Body of pancreas (tissue), 4 donors: ENCODE results near the gene NDUFS8. TPM values are rescaled to one million over a fixed set of nuclear protein-coding genes. Genes with fewer than 3 reads are reported as not detected.

Experiments used
- ATAC-seq: fragments of 150-250 bp; one replicate; pipeline ENCODE4 v1.9.1; 2016
- DNase-seq, 4 donors: peaks; one replicate each; pipeline ENCODE4 v3.0.0-alpha.2; 2019
- H3K27ac ChIP-seq, 4 donors: fragments of 200-600 bp; sonication (generic); 1 replicate in 3 of 4; 2 replicates in 1 of 4; pipeline versions ENCODE4 v1.5.1 to v1.6.1; 2016 to 2019; ENCODE audit warnings: mild to moderate bottlenecking in 1 of 4, mixed read lengths in 1 of 4, moderate library complexity in 1 of 4
- H3K27me3 ChIP-seq, 2 donors: fragments of 200-600 bp; sonication (generic); one replicate each; pipeline ENCODE4 v1.6.0; 2016; ENCODE audit warnings: mild to moderate bottlenecking in 1 of 2
- H3K36me3 ChIP-seq, 2 donors: fragments of 200-600 bp; sonication (generic); replicated peaks in 1 of 2; 2 replicates each; pipeline ENCODE4 v1.5.1; 2016; ENCODE audit warnings: low read depth in 2 of 2; ENCODE audit not compliant: insufficient read depth in 1 of 2
- H3K4me1 ChIP-seq: fragments of 200-600 bp; sonication (generic); one replicate; pipeline ENCODE4 v1.6.0; 2016
- H3K4me3 ChIP-seq, 2 donors: fragments of 200-600 bp; sonication (generic); 1 replicate in 1 of 2; 2 replicates in 1 of 2; pipeline ENCODE4 v1.5.1; 2016 to 2019
- H3K9me3 ChIP-seq, 3 donors: fragments of 200-600 bp; sonication (generic); 1 replicate in 2 of 3; 2 replicates in 1 of 3; pipeline ENCODE4 v1.5.1; 2016
- CTCF ChIP-seq, 7 experiments: fragments of 450-650 bp in 4 of 7; fragments of 200-600 bp in 3 of 7; sonication (generic) in 3 of 7; IDR thresholded peaks; one replicate each; pipeline ENCODE4 v1.5.1; 2016 to 2019; ENCODE audit warnings: antibody characterized with exemption in 7 of 7
- POLR2A ChIP-seq, 3 donors: fragments of 450-650 bp; IDR thresholded peaks; one replicate each; pipeline ENCODE4 v1.6.1; 2016; ENCODE audit warnings: antibody characterized with exemption in 3 of 3, mild to moderate bottlenecking in 2 of 3
- WGBS, 2 donors: methylation state at CpG; one replicate each; pipeline ENCODE4 v1.1.5; 2017; 5-methylcytosine and 5-hydroxymethylcytosine counted together
- intact Hi-C: fragments of 100-400 bp; cut with DNase I; formaldehyde crosslinking; loops from one replicate; pipeline ENCODE4 v1.15.1; 2023
- total RNA-seq, 2 donors: library from RNA; depleted of rRNA; stranded (reverse); fragments of >200 nt; gene quantifications; one replicate each; pipeline ENCODE4 v1.1.0, GENCODE V29; 2016

The NDUFS8 gene
- total RNA-seq, 2 donors from 2014 or later, result 108 to 109 TPM

GRCh38 chr11:68007498-68008380 lies 22.7 kb upstream of the NDUFS8 start:
- H3K36me3 ChIP-seq, result no peaks in the 10 kb centered on the region
- ATAC-seq (no peak), DNase-seq (no peak)
- H3K4me3 ChIP-seq, result no peak overlapping the region
- no peaks in the 10 kb centered on the region for H3K9me3 ChIP-seq
- intact Hi-C loops, result no loop called here
- H3K27ac ChIP-seq, result peak overlapping the region in 3 of 4 donors; percentile 48 to 92 (median 88)
- peaks cover 58% of the 10 kb centered on the region for H3K4me1 ChIP-seq
- TF ChIP-seq POLR2A (IDR thresholded peaks at IDR 0.05), result no peak
- no peak for TF ChIP-seq CTCF (IDR thresholded peaks at IDR 0.05)
- 84 to 85% methylated on average over 3 to 15 of the region's 16 CpGs for WGBS, 2 donors
- H3K27me3 ChIP-seq, result no peaks in the 10 kb centered on the region

- Histone ChIP-seq H3K27ac (peak overlapping the region; percentile 48 to 92 (median 88)), H3K27me3 (no peaks in the 10 kb centered on the region), H3K9me3 (no peaks in the 10 kb centered on the region), H3K4me1 (peaks cover 63% of the 10 kb centered on the region), H3K4me3 (no peak overlapping the region), H3K36me3 (no peaks in the 10 kb centered on the region)
- TF ChIP-seq CTCF (IDR thresholded peaks at IDR 0.05), result no peak
- no peak for TF ChIP-seq POLR2A (IDR thresholded peaks at IDR 0.05)
- DNase-seq, result peak; percentile 56 to 77 (median 67)
- intact Hi-C loops, result no loop called here
- 43 to 46% methylated on average over 13 to 25 of the region's 27 CpGs for WGBS, 2 donors
- ATAC-seq, result no peak
Measured at GRCh38 chr11:68008381-68009337, 21.8 kb upstream of the NDUFS8 start.

GRCh38 chr11:68009391-68010089 lies 20.9 kb upstream of the NDUFS8 start:
- DNase-seq (peak; percentile 55 to 75 (median 65)), ATAC-seq (peak; percentile 6)
- 19 to 27% methylated on average over 12 of the region's 12 CpGs for WGBS, 2 donors
- Histone ChIP-seq H3K4me3 (no peak overlapping the region), H3K36me3 (no peaks in the 10 kb centered on the region), H3K9me3 (no peaks in the 10 kb centered on the region), H3K27ac (peak overlapping the region; percentile 80 to 92 (median 88)), H3K4me1 (peaks cover 67% of the 10 kb centered on the region), H3K27me3 (no peaks in the 10 kb centered on the region)
- TF ChIP-seq POLR2A (IDR thresholded peaks at IDR 0.05) (no peak), CTCF (IDR thresholded peaks at IDR 0.05) (peak in 5 of 7 experiments; percentile 15 to 50 (median 39))
- intact Hi-C loops, result no loop called here

GRCh38 chr11:68010090-68011041 lies 20.1 kb upstream of the NDUFS8 start, which contains the start of gene ALDH3B1:
Gene ALDH3B1 (plus strand): TSS chr11:68010327. CDS start chr11:68015298, 4,971 bp downstream.
- WGBS, 2 donors, result 13% methylated on average over 15 to 32 of the region's 33 CpGs
- Histone ChIP-seq H3K27me3 (no peaks in the 10 kb centered on the region), H3K27ac (peak within 1 kb of the TSS; percentile 80 to 92 (median 88)), H3K4me1 (peaks cover 68% of the 10 kb centered on the region), H3K9me3 (no peaks in the 10 kb centered on the region), H3K4me3 (no peak within 1 kb of the TSS), H3K36me3 (no peaks in the 10 kb centered on the region)
- TF ChIP-seq CTCF (IDR thresholded peaks at IDR 0.05) (peak in 2 of 7 experiments; percentile 26 to 29), POLR2A (IDR thresholded peaks at IDR 0.05) (peak; percentile 64 to 85 (median 82))
- DNase-seq (peak; percentile 84 to 95 (median 94)), ATAC-seq (peak; percentile 81)
- intact Hi-C loops, result no loop called here
